ENCODE results near the gene POLG2. TPM values are rescaled to one million over a fixed set of nuclear protein-coding genes. Genes with fewer than 3 reads are reported as not detected.

POLG2 gene
- total and polyA plus RNA-seq, 11 donors = 1.4 to 8.7 (median 5.7) TPM

DNA sequence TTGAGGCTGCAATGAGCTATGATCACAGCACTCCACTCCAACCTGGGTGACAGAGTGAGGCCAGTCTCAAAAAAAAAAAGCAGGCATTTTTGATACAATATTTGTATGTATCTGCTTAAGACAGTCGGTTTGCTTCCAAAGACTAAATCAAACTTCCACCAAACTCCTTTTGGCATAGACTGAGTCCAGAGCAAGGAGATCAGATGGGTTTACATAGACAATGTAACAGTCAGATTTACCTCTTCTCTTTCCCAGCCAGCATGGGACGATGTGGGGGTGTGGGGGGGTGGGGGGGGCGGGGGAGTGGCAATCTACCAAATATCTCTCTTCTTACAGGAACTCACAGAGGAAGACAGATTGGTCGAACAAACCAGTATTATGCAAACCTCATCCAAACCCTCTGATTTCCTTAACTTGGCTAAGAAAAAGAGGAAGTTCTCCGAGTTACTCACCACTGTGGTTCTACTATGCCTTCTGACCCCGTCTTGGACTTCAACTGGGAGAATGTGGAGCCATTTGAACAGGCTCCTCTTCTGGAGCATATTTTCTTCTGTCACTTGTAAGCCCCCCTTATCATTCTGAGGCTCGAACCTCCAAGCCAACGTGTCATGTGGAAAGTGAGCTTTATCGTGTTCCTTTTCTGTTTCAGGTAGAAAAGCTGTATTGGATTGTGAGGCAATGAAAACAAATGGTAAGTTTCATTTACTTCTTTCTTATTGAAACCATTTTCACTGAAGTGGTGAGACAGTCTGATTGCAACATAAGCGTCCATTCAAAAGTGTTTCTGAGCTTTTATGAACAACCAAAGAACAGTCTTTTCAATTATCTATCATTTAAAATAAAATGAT is 48.0 kb downstream of the POLG2 start, which contains the start of gene MILR1:
TSS of gene MILR1 (plus strand) at position 451 of the 848 bp plus-strand sequence. CDS start at position 505, 54 bp downstream.
- 29 to 42% (median 41%) methylated on average over 10 of the region's 10 CpGs for WGBS, 4 donors
- no peak for TF ChIP-seq CTCF (IDR thresholded peaks at IDR 0.05)
- TF ChIP-seq POLR2A (IDR thresholded peaks at IDR 0.05) = no peak
- Histone ChIP-seq H3K27me3 (no peaks in the 10 kb centered on the region), H3K4me1 (peaks cover 0 to 46% (median 0%) of the 10 kb centered on the region in 12 donors), H3K4me3 (peak within 1 kb of the TSS in 7 of 12 donors; percentile 1 to 54 (median 23)), H3K27ac (peak within 1 kb of the TSS in 10 of 12 donors; percentile 6 to 95 (median 34)), H3K9me3 (no peaks in the 10 kb centered on the region), H3K36me3 (peaks cover 0 to 17% (median 0%) of the 10 kb centered on the region in 9 donors)
- ATAC-seq = peak; percentile 58 to 99 (median 94)
- peak in 3 of 5 donors; percentile 33 to 38 (median 33) for DNase-seq
- intact Hi-C loops (cut with DNase I) = no loop called here

GRCh38 chr17:64447526-64447925 is 49.3 kb downstream of the POLG2 start:
- DNase-seq = no peak
- no peaks in the 10 kb centered on the region for H3K9me3 ChIP-seq
- no peaks in the 10 kb centered on the region for H3K27me3 ChIP-seq
- 79 to 98% (median 94%) methylated on average over 1 of the region's 1 CpG for WGBS, 4 donors
- TF ChIP-seq POLR2A (IDR thresholded peaks at IDR 0.05) (no peak), CTCF (IDR thresholded peaks at IDR 0.05) (no peak)
- no peak for ATAC-seq
- H3K4me3 ChIP-seq = no peak overlapping the region
- peaks cover 0 to 3% (median 0%) of the 10 kb centered on the region in 9 donors for H3K36me3 ChIP-seq
- peaks cover 0 to 53% (median 0%) of the 10 kb centered on the region in 12 donors for H3K4me1 ChIP-seq
- no peak overlapping the region for H3K27ac ChIP-seq
- intact Hi-C loops (cut with DNase I) = no loop called here

DNA sequence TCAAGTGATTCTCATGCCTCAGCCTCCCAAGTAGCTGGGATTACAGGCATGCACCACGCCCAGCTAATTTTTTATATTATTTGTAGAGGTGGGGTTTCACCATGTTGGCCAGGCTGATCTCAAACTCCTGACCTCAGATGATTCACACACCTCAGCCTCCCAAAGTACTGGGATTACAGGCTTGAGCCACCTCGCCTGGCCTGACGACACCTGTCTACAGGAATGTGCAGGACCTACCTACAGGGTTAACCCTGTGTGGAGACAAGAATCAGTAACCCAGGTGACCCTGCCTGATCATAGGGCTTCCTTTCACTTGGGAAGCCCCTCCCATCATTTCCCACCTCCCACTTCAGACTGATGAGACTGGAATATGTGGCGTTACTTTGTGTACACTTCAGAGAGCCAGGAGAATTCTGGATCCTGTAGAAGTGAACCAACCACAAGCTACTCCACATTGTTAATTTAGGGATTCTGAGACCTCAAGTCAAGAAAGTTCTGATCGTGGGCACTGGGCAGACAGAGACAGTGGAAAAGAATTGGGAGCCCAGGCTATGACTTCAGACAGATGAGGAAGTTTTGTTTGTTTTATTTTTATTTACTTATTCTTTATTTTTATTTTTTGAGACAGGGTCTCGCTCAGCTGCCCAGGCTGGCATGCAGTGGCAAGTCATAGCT is 53.6 kb downstream of the POLG2 start:
- WGBS, 4 donors = 92 to 95% (median 94%) methylated on average over 5 to 6 of the region's 6 CpGs
- ATAC-seq (no peak), DNase-seq (no peak)
- Histone ChIP-seq H3K27ac (peak overlapping the region in 8 of 12 donors; percentile 12 to 93 (median 64)), H3K9me3 (peaks cover 0 to 19% (median 2%) of the 10 kb centered on the region in 12 donors), H3K36me3 (no peaks in the 10 kb centered on the region), H3K27me3 (no peaks in the 10 kb centered on the region), H3K4me1 (peaks cover 0 to 45% (median 2%) of the 10 kb centered on the region in 12 donors), H3K4me3 (no peak overlapping the region)
- intact Hi-C loops (cut with DNase I) = no loop called here
- TF ChIP-seq POLR2A (IDR thresholded peaks at IDR 0.05) (no peak), CTCF (IDR thresholded peaks at IDR 0.05) (no peak)

DNA sequence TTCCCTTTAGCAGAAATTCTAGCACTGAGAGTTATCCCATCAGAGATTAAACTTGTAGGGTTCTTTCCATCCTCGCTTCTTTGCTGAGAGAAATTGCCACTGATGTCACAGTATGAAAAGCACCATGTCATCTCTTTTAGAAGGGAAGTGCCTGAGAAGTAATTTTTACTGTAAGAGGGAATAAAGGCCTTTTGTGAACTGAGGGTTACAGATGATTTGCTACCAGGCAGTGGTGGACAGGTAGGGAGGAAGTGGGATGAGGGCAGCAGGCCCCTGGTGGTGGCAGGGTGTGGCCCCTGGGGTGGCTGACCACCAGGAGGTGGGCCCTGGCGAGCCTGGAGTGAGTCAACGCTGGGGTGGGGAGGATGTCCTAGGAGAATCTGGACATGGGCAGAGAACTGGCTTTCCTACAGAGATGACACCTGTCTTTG is 54.3 kb downstream of the POLG2 start:
- H3K4me1 ChIP-seq = peaks cover 0 to 39% (median 2%) of the 10 kb centered on the region in 12 donors
- H3K36me3 ChIP-seq = no peaks in the 10 kb centered on the region
- H3K4me3 ChIP-seq = peak overlapping the region in 1 of 12 donors; percentile 9
- H3K27ac ChIP-seq = peak overlapping the region in 8 of 12 donors; percentile 12 to 93 (median 64)
- no peaks in the 10 kb centered on the region for H3K27me3 ChIP-seq
- 72 to 80% (median 77%) methylated on average over 3 of the region's 3 CpGs for WGBS, 4 donors
- intact Hi-C loops (cut with DNase I) = no loop called here
- ATAC-seq (peak in 3 of 4 donors; percentile 44 to 66 (median 50)), DNase-seq (no peak)
- TF ChIP-seq CTCF (IDR thresholded peaks at IDR 0.05) (no peak), POLR2A (IDR thresholded peaks at IDR 0.05) (no peak)
- peaks cover 0 to 25% (median 8%) of the 10 kb centered on the region in 12 donors for H3K9me3 ChIP-seq
